Erythroblast (primary cell): ENCODE results near the gene DCDC2B.
A peak's percentile ranks its signal among the peaks of the same experiment; 100 is the strongest.
"Not testable (repeated sequence)": the region's sequence is repeated elsewhere in the genome, so short reads cannot be mapped to it uniquely, and the experiment has no call there.

Experiments used
- DNase-seq, 2 experiments: peaks; one replicate each; lab custom pipeline; 2025; lab: John Stamatoyannopoulos, UW
- GATA1 ChIP-seq: IDR thresholded peaks from 2 replicates; pipeline ENCODE4 v1.6.1; 2011; ENCODE audit warnings: low read depth, mild to moderate bottlenecking, control low read depth, low read length, moderate library complexity
- POLR2A ChIP-seq: IDR thresholded peaks from 2 replicates; pipeline ENCODE4 v1.6.1; 2011; ENCODE audit warnings: mild to moderate bottlenecking, low read length

DCDC2B gene

GRCh38 chr1:32208891-32209328, at the start of gene DCDC2B:
DCDC2B (plus strand) TSS chr1:32209089; CDS start chr1:32209094, 5 bp downstream.
- TF ChIP-seq GATA1 (no peak), POLR2A (peak; percentile 37)
- DNase-seq = peak; percentile 78 to 85

DNA sequence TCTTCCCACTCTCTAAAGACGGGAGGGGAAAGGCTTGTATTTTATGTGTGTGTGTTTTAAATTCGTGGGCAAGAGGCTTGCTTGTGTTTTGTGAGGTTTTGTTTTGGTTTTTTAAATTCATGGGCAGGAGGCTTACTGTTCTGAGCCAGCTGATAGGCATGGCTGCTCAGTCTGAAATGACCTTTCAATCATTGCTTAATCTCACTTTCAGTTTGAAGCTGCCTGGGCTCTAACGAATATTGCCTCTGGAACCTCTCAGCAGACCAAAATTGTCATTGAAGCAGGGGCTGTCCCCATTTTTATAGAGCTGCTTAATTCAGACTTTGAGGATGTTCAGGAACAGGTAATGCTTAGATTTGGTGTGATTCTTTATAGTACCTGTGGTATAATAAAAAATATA, 49.7 kb upstream of the DCDC2B start:
- DNase-seq = no peak
- TF ChIP-seq POLR2A (no peak), GATA1 (no peak)

GRCh38 chr1:32163405-32163804, 45.5 kb upstream of the DCDC2B start:
- TF ChIP-seq POLR2A (no peak), GATA1 (no peak)
- DNase-seq = no peak

DNA sequence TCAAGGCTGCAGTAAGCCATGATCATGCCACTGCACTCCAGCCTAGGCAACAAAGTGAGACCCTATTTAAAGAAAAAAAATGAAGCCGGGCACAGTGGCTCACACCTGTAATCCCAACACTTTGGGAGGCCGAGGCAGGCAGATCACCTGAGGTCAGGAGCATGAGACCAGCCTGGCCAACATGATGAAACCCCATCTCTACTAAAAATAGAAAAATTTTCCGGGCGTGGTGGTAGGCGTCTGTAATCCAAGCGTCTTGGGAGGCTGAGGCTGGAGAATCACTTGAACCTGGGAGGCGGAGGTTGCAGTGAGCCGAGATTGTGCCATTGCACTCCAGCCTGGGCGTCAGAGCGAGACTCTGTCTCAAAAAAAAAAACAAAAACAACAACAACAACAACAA, 43.3 kb upstream of the DCDC2B start:
- DNase-seq = not testable (repeated sequence)

GRCh38 chr1:32170991-32171390, 37.9 kb upstream of the DCDC2B start:
- no peak for TF ChIP-seq POLR2A
- TF ChIP-seq GATA1 = no peak
- no peak for DNase-seq

DNA sequence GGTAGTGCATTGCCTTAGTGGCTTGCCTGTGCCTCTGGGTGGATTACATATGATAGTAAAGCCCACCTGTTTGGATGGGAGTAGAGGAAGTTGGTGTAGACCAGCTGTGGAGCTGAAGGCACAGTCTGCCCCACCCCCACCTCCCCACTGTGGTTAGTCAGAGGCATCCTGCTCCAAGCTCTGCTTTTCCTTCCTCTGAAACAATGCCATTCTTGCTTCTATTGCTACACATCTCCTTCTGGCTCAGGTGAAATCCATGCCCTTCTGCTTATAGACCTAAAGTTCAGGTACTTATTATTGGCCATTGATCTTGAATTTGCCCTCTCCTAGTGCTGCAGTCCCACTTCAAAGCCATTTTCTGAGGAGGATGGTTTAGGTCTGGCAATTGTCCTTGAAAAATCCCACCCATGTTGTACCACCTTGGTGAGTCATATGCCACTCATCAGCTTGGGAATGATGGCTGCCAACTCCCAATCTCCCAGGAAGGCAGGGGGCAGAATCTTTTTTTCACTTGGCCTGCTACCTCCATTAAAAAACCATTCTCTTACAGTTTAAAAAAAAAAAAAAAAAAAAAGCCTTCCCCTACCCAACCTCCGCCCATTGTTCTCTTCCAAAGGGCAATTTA, 36.2 kb upstream of the DCDC2B start:
- no peak for TF ChIP-seq GATA1
- no peak for TF ChIP-seq POLR2A
- no peak for DNase-seq

DNA sequence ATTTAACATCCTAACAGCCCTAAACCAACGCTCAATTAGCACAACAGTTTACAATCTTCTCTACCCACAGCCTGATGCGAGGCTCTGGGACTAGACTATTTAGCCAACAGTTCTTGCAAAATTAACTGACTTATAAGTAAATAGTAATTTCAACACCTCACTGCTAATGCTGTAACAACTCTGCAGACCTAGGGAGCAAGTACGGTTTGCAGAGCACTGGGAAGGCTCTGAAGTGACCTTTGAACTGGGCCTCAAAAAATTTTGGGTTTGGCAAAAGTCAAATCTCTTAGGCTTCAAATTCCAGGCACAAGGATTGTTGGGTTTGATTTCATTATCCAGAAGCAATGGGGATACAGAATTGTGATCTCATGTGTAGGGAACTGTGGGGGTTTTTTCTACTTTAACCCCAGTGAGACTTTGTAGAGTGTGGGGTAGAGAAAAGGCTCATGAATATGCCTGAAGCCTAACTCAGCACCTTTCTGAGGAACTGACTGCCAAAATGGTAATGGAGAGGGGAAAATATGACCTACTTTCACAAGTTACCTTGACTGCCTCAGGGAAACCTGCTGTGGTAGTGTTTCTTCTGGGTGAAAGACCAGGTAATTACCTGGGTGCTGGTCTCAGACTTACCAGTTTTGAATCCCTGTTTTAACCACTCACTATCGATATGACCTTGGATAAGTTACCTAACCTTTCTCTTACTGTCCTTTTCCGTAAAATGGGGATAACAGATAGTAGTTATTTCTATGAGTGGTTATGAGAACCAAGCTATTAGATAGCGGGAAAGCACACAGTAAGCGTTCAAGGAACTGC, 30.3 kb upstream of the DCDC2B start:
- DNase-seq = no peak
- TF ChIP-seq GATA1 = no peak
- TF ChIP-seq POLR2A = no peak

DNA sequence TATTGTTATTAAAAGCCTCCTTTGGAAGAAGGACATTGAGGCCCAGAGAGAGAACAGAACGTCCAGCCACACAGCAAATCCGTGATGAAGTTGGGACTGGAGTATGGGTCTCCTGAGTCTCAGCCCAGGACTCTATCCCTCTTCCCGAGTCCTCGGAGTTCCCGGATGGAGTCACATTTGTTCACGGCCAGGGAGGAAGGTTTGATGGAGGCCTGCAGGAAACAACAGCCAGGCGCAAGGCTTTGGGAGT, 29.8 kb upstream of the DCDC2B start:
- TF ChIP-seq POLR2A = no peak
- TF ChIP-seq GATA1 = no peak
- DNase-seq = no peak

DNA sequence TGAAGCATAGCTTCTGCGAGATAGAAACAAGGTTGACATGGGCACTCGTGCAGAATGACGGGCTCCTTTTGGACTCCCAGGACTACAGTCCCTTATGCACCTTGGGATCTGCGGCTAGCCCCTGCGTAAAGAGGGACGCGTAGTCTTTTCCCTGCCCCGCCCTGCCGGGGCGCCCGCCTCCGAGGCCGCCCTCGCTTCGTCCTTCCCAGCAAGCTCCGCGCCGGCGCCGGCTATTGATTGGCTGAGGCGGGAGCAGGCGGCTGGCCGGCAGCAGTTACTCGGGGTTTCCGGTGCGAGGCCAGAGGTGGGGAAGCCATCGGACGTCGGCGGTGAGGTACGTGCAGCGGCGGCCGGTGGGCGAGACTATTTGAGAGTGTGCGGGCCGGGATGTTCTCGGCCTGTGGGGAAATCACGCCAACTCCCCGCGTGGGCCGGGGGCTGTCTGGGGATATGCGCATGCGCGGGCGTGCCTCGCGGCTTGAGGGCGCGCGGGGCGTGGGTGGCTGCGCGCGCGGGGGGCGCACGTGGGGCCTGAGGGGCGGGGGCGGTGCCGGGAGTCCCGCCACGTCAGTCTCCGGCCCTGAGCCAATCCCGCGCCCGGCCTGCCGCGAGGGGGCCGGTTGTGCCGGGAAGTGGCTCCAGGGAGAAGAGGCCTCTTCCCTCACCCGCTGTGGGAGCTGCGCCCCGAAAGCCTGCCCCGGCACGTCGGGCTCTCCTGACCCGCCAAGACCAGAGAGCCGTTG, 29.3 kb upstream of the DCDC2B start, which contains the start of gene TXLNA:
TSS of gene TXLNA (plus strand) at position 233 of the 743 bp plus-strand sequence. CDS start 671 bp downstream, outside the sequence.
- peak; percentile 92 to 95 for DNase-seq
- TF ChIP-seq POLR2A (peak; percentile 76), GATA1 (no peak)

GRCh38 chr1:32180186-32181060, 28.5 kb upstream of the DCDC2B start:
- peak; percentile 66 to 77 for DNase-seq

GRCh38 chr1:32181065-32181464, 27.8 kb upstream of the DCDC2B start:
- DNase-seq = no peak
- TF ChIP-seq GATA1 (no peak), POLR2A (no peak)

More at GRCh38 chr1:32180186-32181060, 28.5 kb upstream of the DCDC2B start:
- TF ChIP-seq GATA1 (no peak), POLR2A (no peak)

DNA sequence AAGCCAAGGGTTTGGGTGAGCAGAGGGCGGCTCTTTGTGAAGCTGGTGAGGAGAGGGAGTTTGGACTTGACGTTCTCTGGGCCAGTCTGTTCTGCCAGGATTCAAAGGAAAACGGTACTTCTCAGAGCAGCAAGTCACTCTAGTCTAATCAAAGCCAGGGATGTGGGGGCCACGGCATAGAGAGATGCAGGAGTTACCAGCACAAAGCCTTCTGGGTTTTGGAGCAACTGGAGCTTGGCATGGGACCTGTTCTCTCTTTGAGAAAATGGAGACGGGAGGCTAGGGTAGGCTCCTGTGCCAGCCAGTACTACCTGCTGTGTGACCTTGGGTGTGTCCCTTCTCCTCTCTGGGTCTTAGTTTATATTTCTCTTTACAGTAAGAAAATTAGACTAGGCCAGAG, 27.3 kb upstream of the DCDC2B start:
- TF ChIP-seq GATA1 (no peak), POLR2A (no peak)
- no peak for DNase-seq

DNA sequence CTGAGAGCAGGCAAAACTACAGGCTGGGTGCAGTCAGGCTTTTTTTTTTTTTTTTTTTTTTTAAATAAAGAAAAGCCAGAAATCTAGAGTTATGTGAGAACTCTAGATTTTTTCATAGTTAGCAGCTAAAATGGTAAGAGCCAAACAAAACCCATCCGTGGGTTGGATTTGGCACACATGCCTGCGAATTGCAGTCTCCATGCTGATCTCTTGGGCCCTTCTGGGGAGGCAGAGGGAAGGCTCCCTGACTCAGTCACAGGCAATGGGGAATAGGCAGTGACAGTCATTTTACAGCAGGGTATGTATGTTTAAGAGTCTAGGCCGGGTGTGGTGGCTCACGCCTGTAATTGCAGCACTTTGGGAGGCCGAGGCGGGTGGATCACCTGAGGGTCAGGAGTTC, 26.8 kb upstream of the DCDC2B start:
- DNase-seq = no peak
- TF ChIP-seq GATA1 = no peak
